ENCODE measurements around the gene ILF2.
"Not testable (repeated sequence)": the region's sequence is repeated elsewhere in the genome, so short reads cannot be mapped to it uniquely, and the experiment has no call there.

GRCh38 chr1:153716211-153716610 is 45.4 kb upstream of the ILF2 start:
- not testable (repeated sequence) for TF ChIP-seq ZBTB33 (IDR thresholded peaks at IDR 0.05; ENCODE audit: borderline replicate concordance, low read depth); MAX (IDR thresholded peaks at IDR 0.05; ENCODE audit: low read depth); CTCF (IDR thresholded peaks at IDR 0.05); REST (IDR thresholded peaks at IDR 0.05; ENCODE audit: low read depth, low read length); CHD2 (IDR thresholded peaks at IDR 0.05; ENCODE audit: low read length, partially characterized antibody); MEF2A (IDR thresholded peaks at IDR 0.05; ENCODE audit: borderline replicate concordance, low read depth); RAD21 (IDR thresholded peaks at IDR 0.05; ENCODE audit: low read length); POLR2AphosphoS5 (IDR thresholded peaks at IDR 0.05; ENCODE audit: low read depth, low read length); MXI1 (IDR thresholded peaks at IDR 0.05; ENCODE audit: low read depth, low read length); RXRA (IDR thresholded peaks at IDR 0.05; ENCODE audit: borderline replicate concordance, low read depth)

All from SK-N-SH (cell line).